HG03460 (cell line): Measurements from ENCODE around the gene FAM111A.

Experiments
- ATAC-seq: cut with Tn5 transposase; IDR thresholded peaks from one replicate; pipeline ENCODE4 v1.9.1; 2021; ENCODE audit not compliant: unreplicated experiment

Gene FAM111A

GRCh38 chr11:59178402-59178801, 35.7 kb downstream of the FAM111A start:
- no peak for ATAC-seq

GRCh38 chr11:59179121-59179520, 36.5 kb downstream of the FAM111A start:
- no peak for ATAC-seq

GRCh38 chr11:59180168-59180776, 37.6 kb downstream of the FAM111A start:
- ATAC-seq: no peak

GRCh38 chr11:59180907-59181306, 38.3 kb downstream of the FAM111A start:
- ATAC-seq: no peak

GRCh38 chr11:59181746-59182456, 39.2 kb downstream of the FAM111A start:
- no peak for ATAC-seq

GRCh38 chr11:59182457-59183151, 39.9 kb downstream of the FAM111A start:
- ATAC-seq: no peak

GRCh38 chr11:59183771-59184170, 41.1 kb downstream of the FAM111A start:
- ATAC-seq: no peak

GRCh38 chr11:59184691-59185339, 42.2 kb downstream of the FAM111A start:
- no peak for ATAC-seq

GRCh38 chr11:59185386-59185945, 42.8 kb downstream of the FAM111A start:
- ATAC-seq: no peak

- ATAC-seq: peak; percentile 57
Observed at GRCh38 chr11:59186130-59186594, 43.5 kb downstream of the FAM111A start.

GRCh38 chr11:59187035-59187434, 44.4 kb downstream of the FAM111A start:
- no peak for ATAC-seq

GRCh38 chr11:59187587-59187986, 44.9 kb downstream of the FAM111A start:
- ATAC-seq: no peak

GRCh38 chr11:59188954-59189353, 46.3 kb downstream of the FAM111A start:
- ATAC-seq: no peak

GRCh38 chr11:59189986-59190385, 47.3 kb downstream of the FAM111A start:
- no peak for ATAC-seq

- ATAC-seq: no peak
Observed at GRCh38 chr11:59191095-59191494, 48.4 kb downstream of the FAM111A start.

GRCh38 chr11:59191890-59192289, 49.2 kb downstream of the FAM111A start:
- ATAC-seq: no peak

GRCh38 chr11:59192446-59193020, 49.9 kb downstream of the FAM111A start:
- no peak for ATAC-seq

GRCh38 chr11:59193587-59194130, 51.0 kb downstream of the FAM111A start:
- no peak for ATAC-seq

GRCh38 chr11:59195586-59195985, 52.9 kb downstream of the FAM111A start:
- ATAC-seq: no peak

GRCh38 chr11:59196777-59197176, 54.1 kb downstream of the FAM111A start:
- no peak for ATAC-seq

GRCh38 chr11:59197991-59198390, 55.3 kb downstream of the FAM111A start:
- ATAC-seq: no peak
